ENCODE results near the gene BRWD1.

The BRWD1 gene

DNA sequence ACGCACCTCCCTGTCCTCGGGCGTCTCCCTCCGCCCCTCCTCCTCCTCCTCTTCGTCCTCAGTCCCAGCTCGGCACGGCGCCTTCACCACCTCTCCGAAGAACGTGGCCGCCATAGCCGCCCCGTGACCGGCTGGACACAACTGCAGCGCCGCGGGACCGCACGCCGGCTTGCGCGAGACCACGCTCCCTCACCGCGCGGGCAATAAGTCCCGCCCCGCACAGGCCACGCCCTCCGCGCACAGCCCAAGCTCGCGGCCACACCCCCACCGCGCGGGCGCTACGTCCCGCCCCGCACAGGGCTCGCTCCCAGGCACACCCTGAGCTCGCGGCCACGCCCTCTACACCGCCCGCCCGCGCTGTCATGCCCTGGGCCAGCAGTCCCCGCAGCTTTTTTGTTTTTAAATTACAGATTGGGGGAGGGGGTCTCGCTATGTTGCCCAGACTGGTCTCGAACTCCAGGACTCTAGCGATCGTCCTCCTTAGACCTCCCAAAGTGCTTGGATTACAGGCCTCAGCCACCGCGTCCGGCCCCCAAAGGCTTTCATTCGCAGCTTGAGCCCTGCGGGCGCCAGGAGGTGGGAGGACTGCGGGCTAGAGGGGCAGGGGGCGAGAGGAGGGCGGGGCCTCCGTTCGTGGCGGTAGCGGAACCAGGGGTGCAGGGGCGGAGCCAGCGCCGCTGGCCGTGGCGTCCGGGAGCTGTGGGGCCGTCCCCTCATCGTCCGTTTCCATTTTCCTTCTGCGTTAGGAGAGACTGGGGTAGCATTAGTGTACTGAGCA lies 130.0 kb downstream of the BRWD1 start, which contains the start of gene PSMG1:
PSMG1 (minus strand) TSS at position 180 of the 778 bp plus-strand sequence; CDS start at position 114, 66 bp downstream.
- TF ChIP-seq, protein P1, sequence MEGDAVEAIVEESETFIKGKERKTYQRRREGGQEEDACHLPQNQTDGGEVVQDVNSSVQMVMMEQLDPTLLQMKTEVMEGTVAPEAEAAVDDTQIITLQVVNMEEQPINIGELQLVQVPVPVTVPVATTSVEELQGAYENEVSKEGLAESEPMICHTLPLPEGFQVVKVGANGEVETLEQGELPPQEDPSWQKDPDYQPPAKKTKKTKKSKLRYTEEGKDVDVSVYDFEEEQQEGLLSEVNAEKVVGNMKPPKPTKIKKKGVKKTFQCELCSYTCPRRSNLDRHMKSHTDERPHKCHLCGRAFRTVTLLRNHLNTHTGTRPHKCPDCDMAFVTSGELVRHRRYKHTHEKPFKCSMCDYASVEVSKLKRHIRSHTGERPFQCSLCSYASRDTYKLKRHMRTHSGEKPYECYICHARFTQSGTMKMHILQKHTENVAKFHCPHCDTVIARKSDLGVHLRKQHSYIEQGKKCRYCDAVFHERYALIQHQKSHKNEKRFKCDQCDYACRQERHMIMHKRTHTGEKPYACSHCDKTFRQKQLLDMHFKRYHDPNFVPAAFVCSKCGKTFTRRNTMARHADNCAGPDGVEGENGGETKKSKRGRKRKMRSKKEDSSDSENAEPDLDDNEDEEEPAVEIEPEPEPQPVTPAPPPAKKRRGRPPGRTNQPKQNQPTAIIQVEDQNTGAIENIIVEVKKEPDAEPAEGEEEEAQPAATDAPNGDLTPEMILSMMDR (IDR thresholded peaks at IDR 0.05): no peak

DNA sequence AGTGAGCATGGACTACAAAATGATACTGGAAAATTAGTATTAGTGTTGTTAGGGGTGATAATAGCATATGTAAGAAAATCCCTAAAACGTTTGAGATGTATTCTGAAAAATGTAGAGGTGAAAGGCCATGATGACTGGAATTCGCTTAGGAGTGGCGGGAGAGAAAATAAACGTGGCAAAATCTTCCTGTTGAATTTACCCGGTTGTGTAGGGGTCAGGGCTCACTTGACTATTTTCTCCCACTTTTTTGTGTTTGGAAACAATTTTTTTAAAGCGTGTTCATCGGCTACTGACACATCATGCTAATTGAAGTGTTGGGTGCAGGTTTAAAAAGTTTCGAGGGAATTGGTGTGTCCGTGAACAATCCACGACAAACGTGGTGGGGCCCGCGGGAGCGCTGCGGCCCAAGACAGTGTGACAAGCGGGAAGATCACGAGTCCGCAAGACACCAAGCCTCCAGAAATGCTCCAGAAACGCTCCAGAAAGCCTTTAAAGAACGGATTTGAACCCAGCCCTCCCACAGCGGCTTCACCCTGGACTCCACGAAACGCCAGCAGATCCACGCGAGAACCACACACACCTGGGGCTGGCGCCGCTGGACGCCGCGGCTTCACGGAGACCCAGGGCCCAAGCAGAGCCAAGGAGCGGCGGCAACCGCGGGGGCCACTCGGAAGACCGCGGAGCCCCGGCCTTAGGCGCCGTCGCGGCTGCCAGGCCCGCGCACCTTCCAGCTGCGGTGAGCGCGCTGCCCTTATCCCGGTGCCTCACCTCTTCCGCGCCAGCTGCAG lies 130.8 kb downstream of the BRWD1 start:
- TF ChIP-seq, protein P1 (IDR thresholded peaks at IDR 0.05): no peak

DNA sequence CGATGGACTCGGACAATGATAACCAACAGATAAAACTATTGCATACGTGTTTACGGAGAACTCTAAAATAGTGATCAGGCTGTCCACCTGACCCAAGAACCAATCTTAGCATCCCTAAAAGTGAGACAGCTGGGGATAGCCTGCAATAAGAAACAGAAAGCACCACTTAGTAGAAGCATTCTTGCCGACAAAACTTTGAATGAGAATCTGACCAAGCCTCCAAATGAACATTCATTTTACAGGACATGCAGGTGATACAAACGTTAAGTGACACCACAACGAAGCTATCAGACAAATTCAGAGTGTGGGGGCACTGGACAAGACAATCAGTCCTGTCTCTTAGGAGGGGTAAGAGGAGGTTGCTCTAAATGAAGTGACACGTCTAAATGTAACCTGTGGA lies 131.4 kb downstream of the BRWD1 start:
- TF ChIP-seq, protein P1 (IDR thresholded peaks at IDR 0.05): no peak

DNA sequence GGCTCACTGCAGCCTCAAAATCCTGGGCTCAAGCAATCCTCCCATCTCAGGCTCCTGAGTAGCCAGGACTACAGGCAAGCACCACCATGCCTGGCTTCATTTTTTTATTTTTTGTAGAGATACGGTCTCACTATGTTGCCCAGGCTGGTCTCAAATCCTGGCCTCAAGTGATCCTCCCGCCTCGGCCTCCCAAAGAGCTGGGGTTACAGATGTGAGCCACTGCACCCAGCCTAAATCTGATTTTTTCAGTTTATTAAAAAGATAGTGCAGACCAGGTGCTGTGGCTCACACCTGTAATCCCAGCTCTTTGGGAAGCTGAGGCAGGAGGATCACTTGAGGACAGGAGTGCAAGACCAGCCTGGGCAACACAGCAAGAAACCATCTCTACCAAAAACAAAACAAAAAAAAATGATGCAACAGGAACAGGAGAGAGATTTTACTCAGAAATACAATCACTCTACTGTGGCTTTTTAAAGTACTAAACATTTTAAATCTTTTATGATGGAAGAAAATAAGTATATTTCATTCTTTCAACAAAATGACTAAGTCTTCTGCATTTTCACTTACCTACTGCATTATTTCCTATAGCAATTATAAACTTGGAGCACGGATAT lies 132.1 kb downstream of the BRWD1 start:
- TF ChIP-seq, protein P1 (IDR thresholded peaks at IDR 0.05): no peak

DNA sequence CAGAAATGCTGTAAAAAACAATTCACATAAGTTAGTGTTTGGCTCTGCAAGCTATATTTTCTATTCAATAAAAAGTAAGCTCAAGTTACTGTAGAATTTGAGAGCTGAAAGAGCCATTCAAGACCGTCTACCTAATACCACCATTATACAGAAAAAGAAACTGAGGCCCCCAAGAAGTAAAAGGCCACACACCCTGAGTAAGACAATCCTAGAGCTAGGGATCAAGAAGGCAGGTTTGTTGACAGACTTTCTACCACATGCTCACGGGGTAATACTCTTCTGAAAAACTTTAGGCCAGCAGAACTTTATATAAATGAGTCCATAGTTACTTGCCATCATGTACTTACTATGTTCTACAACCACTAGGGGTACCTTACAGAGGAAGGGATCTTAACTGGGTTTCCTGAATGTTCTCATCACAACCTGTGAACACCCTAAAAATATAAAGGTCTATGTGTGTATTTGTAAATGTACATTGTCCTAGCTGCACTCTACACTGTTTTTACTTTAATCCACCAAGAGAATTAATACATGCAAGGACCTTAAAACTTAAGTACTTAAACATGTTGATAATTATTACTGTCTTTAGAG lies 132.9 kb downstream of the BRWD1 start:
- TF ChIP-seq, protein P1 (IDR thresholded peaks at IDR 0.05): no peak

DNA sequence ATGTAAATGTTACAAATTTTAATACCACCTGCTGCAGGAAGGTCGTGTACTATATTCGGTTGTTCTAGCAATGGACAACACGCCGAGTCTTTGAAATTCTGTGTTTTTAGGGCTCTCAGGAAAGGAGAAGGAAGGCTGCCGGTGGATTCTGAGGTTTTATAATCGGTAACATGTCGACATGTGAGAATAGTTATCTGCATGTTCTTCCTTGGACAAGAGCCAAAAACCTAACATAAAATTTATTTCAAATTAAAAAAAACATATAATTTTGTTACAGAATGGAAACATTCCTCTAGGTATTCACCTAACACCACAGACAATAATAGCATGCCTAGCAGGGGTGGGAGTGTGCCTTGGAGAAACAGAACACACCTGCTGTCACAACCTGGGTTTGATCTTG lies 135.0 kb downstream of the BRWD1 start:
- TF ChIP-seq, protein P1 (IDR thresholded peaks at IDR 0.05): no peak

DNA sequence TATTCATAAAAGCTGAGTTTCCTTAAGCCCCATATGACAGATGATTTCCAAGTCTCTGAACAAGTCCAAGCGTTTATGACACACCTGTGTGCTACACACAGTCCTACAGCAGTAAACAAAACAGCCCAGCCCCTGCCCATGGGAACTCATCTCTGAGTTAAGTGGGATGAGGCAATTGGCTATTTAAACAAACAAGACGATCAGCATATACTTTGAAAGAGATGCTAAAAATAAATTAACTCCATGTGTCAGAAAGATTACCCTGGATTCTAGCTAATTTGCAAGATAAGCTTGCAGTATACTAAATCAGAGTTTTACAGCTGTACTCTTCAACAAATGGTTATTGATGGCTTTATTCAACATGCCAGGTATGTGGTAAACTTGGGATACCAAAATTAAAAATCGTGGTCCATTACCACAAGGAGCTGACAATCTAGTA lies 137.1 kb downstream of the BRWD1 start:
- TF ChIP-seq, protein P1 (IDR thresholded peaks at IDR 0.05): no peak

All from LNCAP (cell line).